Aorta (tissue), 5 donors: ENCODE results near the gene SRGAP3. TPM values are rescaled to one million over a fixed set of nuclear protein-coding genes. Genes with fewer than 3 reads are reported as not detected.

Source experiments
- ATAC-seq: fragments of 200-7000 bp; cut with Tn5 transposase; one replicate; pipeline ENCODE4 v1.9.1; 2022; ENCODE audit warnings: moderate library complexity; ENCODE audit not compliant: low FRiP score
- DNase-seq, 2 donors: peaks; one replicate each; pipeline ENCODE4 v3.0.0-alpha.2; 2020
- H3K27ac ChIP-seq, 2 donors: one replicate each; pipeline ENCODE4 v1.5.1; 2013; ENCODE audit warnings: low read length in 2 of 2, mild to moderate bottlenecking in 2 of 2, moderate library complexity in 2 of 2, control low read depth in 1 of 2, inconsistent platforms in 1 of 2, low read depth in 1 of 2
- H3K27me3 ChIP-seq, 2 donors: one replicate each; pipeline ENCODE4 v1.6.1; 2013; ENCODE audit warnings: control low read depth in 1 of 2, low read length in 1 of 2, mild to moderate bottlenecking in 1 of 2, moderate library complexity in 1 of 2; ENCODE audit not compliant: insufficient read depth in 2 of 2, control insufficient read depth in 1 of 2
- H3K36me3 ChIP-seq, 2 donors: one replicate each; pipeline ENCODE4 v1.6.1; 2013; ENCODE audit warnings: control low read depth in 1 of 2, low read length in 1 of 2, mild to moderate bottlenecking in 1 of 2; ENCODE audit not compliant: insufficient read depth in 2 of 2, control insufficient read depth in 1 of 2
- H3K4me1 ChIP-seq, 2 donors: one replicate each; pipeline ENCODE4 v1.6.1; 2013; ENCODE audit warnings: low read length in 2 of 2, control low read depth in 1 of 2, mild to moderate bottlenecking in 1 of 2, moderate library complexity in 1 of 2; ENCODE audit not compliant: insufficient read depth in 2 of 2, control insufficient read depth in 1 of 2
- H3K4me3 ChIP-seq, 2 donors: one replicate each; pipeline ENCODE4 v1.5.1; 2013; ENCODE audit warnings: low read length in 2 of 2, control low read depth in 1 of 2, mild to moderate bottlenecking in 1 of 2
- H3K9me3 ChIP-seq: one replicate; pipeline ENCODE4 v1.6.1; 2013; ENCODE audit warnings: mild to moderate bottlenecking, low read length; ENCODE audit not compliant: control insufficient read depth
- WGBS, 2 donors: extraction: QIAGEN DNeasy Blood & Tissue Kit; methylation state at CpG; one replicate each; pipeline ENCODE4 v1.1.7; 2013; 5-methylcytosine and 5-hydroxymethylcytosine counted together
- intact Hi-C, 2 donors: fragments of 100-400 bp; cut with DNase I; formaldehyde crosslinking; loops; one replicate each; pipeline versions ENCODE4 v1.14.2 to v1.15.0; 2022
- polyA plus RNA-seq, 2 donors: library from polyadenylated mRNA; stranded (reverse); fragments of 200-250 nt; gene quantifications; one replicate each; pipeline ENCODE4 v1.2.3, GENCODE V29; 2013
- total RNA-seq, 2 donors: library from RNA; stranded (reverse); fragmentation: NEBNext Ultra II Directional; extraction: Animal tissue kit (Norgen Biotek cat#: 25700); gene quantifications; one replicate each; pipeline ENCODE4 v1.2.1, GENCODE V29; 2021
- donor health status: healthy with polysubstance abuse.
- donor health status: Bipolar disorder and iron deficiency.
- donor health status: DM: no; HTN: no; CAD: no.
- donor health status: DM: no; HTN: no; CAD: no.
- donor health status: DM: yes; HTN: yes; CAD: no.

The SRGAP3 gene
- total and polyA plus RNA-seq, 4 donors = 0.26 to 11.7 (median 1.3) TPM

GRCh38 chr3:8983026-8983425 is 266.4 kb downstream of the SRGAP3 start:
- no peaks in the 10 kb centered on the region for H3K27me3 ChIP-seq
- H3K27ac ChIP-seq = no peak overlapping the region
- H3K9me3 ChIP-seq = peaks cover 5% of the 10 kb centered on the region
- H3K4me1 ChIP-seq = no peaks in the 10 kb centered on the region
- 89 to 92% methylated on average over 1 of the region's 1 CpG for WGBS, 2 donors
- H3K36me3 ChIP-seq = no peaks in the 10 kb centered on the region
- DNase-seq = no peak
- ATAC-seq = no peak
- no peak overlapping the region for H3K4me3 ChIP-seq
- intact Hi-C loops = no loop called here

GRCh38 chr3:8982509-8982908 is 266.9 kb downstream of the SRGAP3 start:
- H3K9me3 ChIP-seq = peaks cover 5% of the 10 kb centered on the region
- H3K4me3 ChIP-seq = no peak overlapping the region
- intact Hi-C loops = no loop called here
- H3K4me1 ChIP-seq = no peaks in the 10 kb centered on the region
- ATAC-seq = no peak
- H3K36me3 ChIP-seq = no peaks in the 10 kb centered on the region
- no peaks in the 10 kb centered on the region for H3K27me3 ChIP-seq
- WGBS, 2 donors = 47 to 68% methylated on average over 5 of the region's 5 CpGs
- H3K27ac ChIP-seq = no peak overlapping the region
- DNase-seq = no peak

- 84 to 87% methylated on average over 9 of the region's 9 CpGs for WGBS, 2 donors
- intact Hi-C loops = no loop called here
- no peaks in the 10 kb centered on the region for H3K27me3 ChIP-seq
- H3K36me3 ChIP-seq = no peaks in the 10 kb centered on the region
- H3K4me3 ChIP-seq = no peak overlapping the region
- ATAC-seq = no peak
- H3K4me1 ChIP-seq = no peaks in the 10 kb centered on the region
- H3K9me3 ChIP-seq = peaks cover 5% of the 10 kb centered on the region
- DNase-seq = no peak
- no peak overlapping the region for H3K27ac ChIP-seq
Measured at GRCh38 chr3:8981700-8982099, 267.7 kb downstream of the SRGAP3 start.

- H3K4me3 ChIP-seq = no peak overlapping the region
- H3K27ac ChIP-seq = no peak overlapping the region
- H3K4me1 ChIP-seq = no peaks in the 10 kb centered on the region
- WGBS, 2 donors = 67 to 81% methylated on average over 9 of the region's 9 CpGs
- no peaks in the 10 kb centered on the region for H3K36me3 ChIP-seq
- DNase-seq (no peak), ATAC-seq (no peak)
- H3K27me3 ChIP-seq = no peaks in the 10 kb centered on the region
- H3K9me3 ChIP-seq = peaks cover 5% of the 10 kb centered on the region
- intact Hi-C loops = no loop called here
Measured at GRCh38 chr3:8981296-8981695, 268.1 kb downstream of the SRGAP3 start.

GRCh38 chr3:8980756-8981257 is 268.6 kb downstream of the SRGAP3 start:
- Histone ChIP-seq H3K4me3 (no peak overlapping the region), H3K27me3 (no peaks in the 10 kb centered on the region), H3K9me3 (peaks cover 5% of the 10 kb centered on the region), H3K27ac (no peak overlapping the region), H3K36me3 (no peaks in the 10 kb centered on the region), H3K4me1 (no peaks in the 10 kb centered on the region)
- ATAC-seq = no peak
- WGBS, 2 donors = 15 to 35% methylated on average over 6 of the region's 6 CpGs
- no peak for DNase-seq
- intact Hi-C loops = no loop called here

GRCh38 chr3:8979262-8979661 is 270.2 kb downstream of the SRGAP3 start:
- H3K9me3 ChIP-seq = peaks cover 5% of the 10 kb centered on the region
- no peak overlapping the region for H3K27ac ChIP-seq
- no peaks in the 10 kb centered on the region for H3K4me1 ChIP-seq
- H3K36me3 ChIP-seq = no peaks in the 10 kb centered on the region
- H3K27me3 ChIP-seq = no peaks in the 10 kb centered on the region
- no peak for ATAC-seq
- 92 to 100% methylated on average over 1 of the region's 1 CpG for WGBS, 2 donors
- intact Hi-C loops = no loop called here
- H3K4me3 ChIP-seq = no peak overlapping the region
- DNase-seq = no peak

- no peak for DNase-seq
- no peak overlapping the region for H3K27ac ChIP-seq
- no peaks in the 10 kb centered on the region for H3K36me3 ChIP-seq
- H3K27me3 ChIP-seq = no peaks in the 10 kb centered on the region
- no peaks in the 10 kb centered on the region for H3K4me1 ChIP-seq
- WGBS, 2 donors = 51 to 83% methylated on average over 3 of the region's 3 CpGs
- no peak overlapping the region for H3K4me3 ChIP-seq
- ATAC-seq = no peak
- intact Hi-C loops = no loop called here
- peaks cover 5% of the 10 kb centered on the region for H3K9me3 ChIP-seq
Measured at GRCh38 chr3:8978551-8978950, 270.9 kb downstream of the SRGAP3 start.

GRCh38 chr3:8976540-8977182 is 272.8 kb downstream of the SRGAP3 start:
- no peak overlapping the region for H3K4me3 ChIP-seq
- no peaks in the 10 kb centered on the region for H3K27me3 ChIP-seq
- WGBS, 2 donors = 86 to 89% methylated on average over 6 of the region's 6 CpGs
- no peak for ATAC-seq
- DNase-seq = no peak
- intact Hi-C loops = no loop called here
- H3K4me1 ChIP-seq = no peaks in the 10 kb centered on the region
- H3K36me3 ChIP-seq = no peaks in the 10 kb centered on the region
- peaks cover 5% of the 10 kb centered on the region for H3K9me3 ChIP-seq
- no peak overlapping the region for H3K27ac ChIP-seq
